Neural crest cell (in vitro differentiated cells): Measurements from ENCODE around the gene ZFYVE28. TPM values are rescaled to one million over a fixed set of nuclear protein-coding genes. Genes with fewer than 3 reads are reported as not detected.

Experiments
- DNase-seq: peaks from one replicate; pipeline ENCODE4 v3.0.0; 2021; ENCODE audit warnings: low read depth, mixed read lengths, low spot score
- H3K27ac Mint-ChIP-seq: one replicate; pipeline ENCODE4 v1.8.0; 2021; ENCODE audit warnings: mild to moderate bottlenecking, mixed read lengths; ENCODE audit not compliant: unreplicated experiment
- H3K27me3 Mint-ChIP-seq: 2 replicates; pipeline ENCODE4 v1.8.0; 2021; ENCODE audit warnings: low read depth, mild to moderate bottlenecking, mixed read lengths
- H3K36me3 Mint-ChIP-seq: 2 replicates; pipeline ENCODE4 v1.8.0; 2021; ENCODE audit warnings: low read depth, mild to moderate bottlenecking, mixed read lengths
- H3K4me1 Mint-ChIP-seq: 2 replicates; pipeline ENCODE4 v1.8.0; 2021; ENCODE audit warnings: mixed read lengths
- H3K4me3 Mint-ChIP-seq: one replicate; pipeline ENCODE4 v1.8.0; 2021; ENCODE audit warnings: mild to moderate bottlenecking, mixed read lengths
- H3K9me3 Mint-ChIP-seq: 2 replicates; pipeline ENCODE4 v1.8.0; 2021; ENCODE audit warnings: mixed read lengths
- total RNA-seq: library from RNA; stranded (reverse); gene quantifications from 2 replicates; pipeline ENCODE4 v1.2.1, GENCODE V29; 2021
- TF ChIP-seq, protein P1 (sequence below): fragments of 200-600 bp; sonication (generic); conservative IDR thresholded peaks from 2 replicates; pipeline ENCODE4 v1.5.0; 2021; ENCODE audit warnings: antibody characterized with exemption, mild to moderate bottlenecking

The ZFYVE28 gene
- total RNA-seq, 1 donor from 2014 or later = 1.4 TPM

DNA sequence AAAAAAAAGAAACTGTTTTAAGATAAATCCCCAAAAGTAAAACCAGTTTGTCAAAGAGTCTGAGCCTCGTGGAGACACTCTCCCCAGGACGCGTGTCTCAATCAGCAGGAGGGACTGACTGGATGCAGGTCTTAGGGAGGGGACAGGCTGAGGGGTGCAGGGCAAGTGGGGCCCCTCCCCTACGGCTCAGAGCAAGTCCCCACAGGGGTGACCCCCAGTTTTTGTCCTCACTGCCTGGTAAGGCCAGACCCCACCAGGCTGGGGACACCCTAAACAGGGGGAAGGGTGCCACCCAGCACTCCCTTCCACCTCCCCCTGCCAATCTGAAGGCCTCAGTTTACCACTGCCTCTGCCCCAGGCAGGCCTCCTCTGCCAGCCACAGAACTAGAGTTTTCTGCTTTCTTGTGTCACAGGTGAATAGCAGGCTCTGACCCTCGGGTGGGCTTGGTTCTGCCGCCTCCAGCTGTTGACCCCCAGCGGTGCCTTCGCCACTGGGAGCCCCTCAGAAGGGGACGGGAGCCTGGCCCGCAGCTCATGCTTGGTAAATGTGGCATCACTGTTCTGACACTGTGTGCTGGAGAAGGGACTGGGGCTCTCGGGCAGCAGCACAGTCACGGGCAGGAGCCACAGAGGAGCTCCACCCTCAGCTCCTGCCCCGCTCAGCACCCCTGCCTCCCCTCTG is 86.8 kb downstream of the ZFYVE28 start:
- peaks cover 10% of the 10 kb centered on the region for H3K9me3 Mint-ChIP-seq

DNA sequence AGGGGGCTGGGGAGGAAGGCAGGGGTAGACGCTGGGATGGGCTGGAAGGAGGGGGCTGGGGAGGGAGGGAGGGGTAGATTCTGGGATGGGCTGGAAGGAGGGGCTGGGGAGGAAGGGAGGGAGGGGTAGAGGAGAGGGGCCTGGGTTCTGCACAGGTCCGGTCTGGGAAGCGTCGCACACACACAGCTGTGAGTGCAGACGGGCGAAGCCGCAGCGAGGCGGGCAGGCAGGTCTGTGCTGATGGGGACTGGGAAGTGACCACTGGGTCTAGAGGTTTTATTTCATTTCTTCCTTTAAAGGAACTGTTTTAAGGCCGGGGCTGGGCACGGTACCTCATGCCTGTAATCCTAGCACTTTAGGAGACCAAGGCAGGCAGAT is 87.4 kb downstream of the ZFYVE28 start:
- no peak for DNase-seq
- H3K4me1 Mint-ChIP-seq = no peaks in the 10 kb centered on the region
- H3K27me3 Mint-ChIP-seq = peaks cover 15% of the 10 kb centered on the region
- no peak overlapping the region for H3K27ac Mint-ChIP-seq
- no peak overlapping the region for H3K4me3 Mint-ChIP-seq
- TF ChIP-seq, protein P1, sequence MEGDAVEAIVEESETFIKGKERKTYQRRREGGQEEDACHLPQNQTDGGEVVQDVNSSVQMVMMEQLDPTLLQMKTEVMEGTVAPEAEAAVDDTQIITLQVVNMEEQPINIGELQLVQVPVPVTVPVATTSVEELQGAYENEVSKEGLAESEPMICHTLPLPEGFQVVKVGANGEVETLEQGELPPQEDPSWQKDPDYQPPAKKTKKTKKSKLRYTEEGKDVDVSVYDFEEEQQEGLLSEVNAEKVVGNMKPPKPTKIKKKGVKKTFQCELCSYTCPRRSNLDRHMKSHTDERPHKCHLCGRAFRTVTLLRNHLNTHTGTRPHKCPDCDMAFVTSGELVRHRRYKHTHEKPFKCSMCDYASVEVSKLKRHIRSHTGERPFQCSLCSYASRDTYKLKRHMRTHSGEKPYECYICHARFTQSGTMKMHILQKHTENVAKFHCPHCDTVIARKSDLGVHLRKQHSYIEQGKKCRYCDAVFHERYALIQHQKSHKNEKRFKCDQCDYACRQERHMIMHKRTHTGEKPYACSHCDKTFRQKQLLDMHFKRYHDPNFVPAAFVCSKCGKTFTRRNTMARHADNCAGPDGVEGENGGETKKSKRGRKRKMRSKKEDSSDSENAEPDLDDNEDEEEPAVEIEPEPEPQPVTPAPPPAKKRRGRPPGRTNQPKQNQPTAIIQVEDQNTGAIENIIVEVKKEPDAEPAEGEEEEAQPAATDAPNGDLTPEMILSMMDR = no peak
- H3K36me3 Mint-ChIP-seq = no peaks in the 10 kb centered on the region
- H3K9me3 Mint-ChIP-seq = peaks cover 16% of the 10 kb centered on the region

More for the DNA sequence above, 86.8 kb downstream of the ZFYVE28 start:
- no peak overlapping the region for H3K27ac Mint-ChIP-seq
- TF ChIP-seq, protein P1 = no peak
- no peaks in the 10 kb centered on the region for H3K36me3 Mint-ChIP-seq
- peaks cover 11% of the 10 kb centered on the region for H3K27me3 Mint-ChIP-seq
- H3K4me1 Mint-ChIP-seq = no peaks in the 10 kb centered on the region
- DNase-seq = no peak
- H3K4me3 Mint-ChIP-seq = no peak overlapping the region

DNA sequence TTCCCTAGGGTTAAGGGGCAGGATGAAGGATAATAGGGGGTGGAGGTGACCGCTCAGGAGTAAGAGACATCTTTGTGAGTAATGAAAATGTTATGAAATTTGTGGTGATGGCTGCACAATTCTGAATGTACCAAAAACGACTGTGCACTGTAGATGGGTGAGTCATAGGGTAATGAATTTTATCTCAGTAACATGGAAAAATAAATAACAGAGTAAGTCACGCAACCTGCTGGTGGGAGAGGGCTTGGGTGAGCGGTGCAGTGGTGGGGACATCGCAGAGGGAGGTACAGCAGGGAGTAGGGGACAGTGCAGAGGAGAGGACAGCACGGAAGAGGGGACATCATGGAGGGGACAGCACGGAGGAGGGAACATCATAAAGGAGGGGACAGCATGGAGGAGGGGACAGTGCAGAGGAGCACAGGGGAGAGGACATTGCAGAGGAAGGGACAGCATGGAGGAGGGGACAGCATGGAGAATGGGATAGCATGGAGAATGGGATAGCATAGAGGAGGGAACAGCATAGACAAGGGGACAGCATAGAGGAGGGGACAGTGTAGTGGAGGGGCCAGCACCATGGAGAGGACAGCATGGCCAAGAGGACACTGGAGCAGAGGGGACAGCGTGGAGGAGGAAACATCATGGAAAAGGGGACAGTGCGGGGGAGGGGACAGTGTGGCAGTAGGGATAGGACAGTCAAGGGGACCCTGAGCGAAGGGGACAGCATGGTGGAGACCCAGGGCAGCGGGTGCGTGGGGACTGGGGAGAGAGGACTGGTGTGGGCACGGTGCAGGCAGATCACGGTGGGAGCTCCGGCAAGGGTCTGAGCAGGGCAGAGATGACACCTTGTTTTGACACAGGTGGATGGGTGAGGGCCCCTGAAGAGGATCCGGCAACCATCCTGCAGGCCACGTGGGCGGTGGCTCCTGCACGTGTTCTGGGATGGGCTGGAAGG is 88.1 kb downstream of the ZFYVE28 start:
- TF ChIP-seq, protein P1 = no peak
- Mint-ChIP-seq H3K27me3 (peaks cover 17% of the 10 kb centered on the region), H3K36me3 (no peaks in the 10 kb centered on the region), H3K27ac (no peak overlapping the region), H3K9me3 (peaks cover 21% of the 10 kb centered on the region), H3K4me3 (no peak overlapping the region), H3K4me1 (no peaks in the 10 kb centered on the region)
- no peak for DNase-seq

DNA sequence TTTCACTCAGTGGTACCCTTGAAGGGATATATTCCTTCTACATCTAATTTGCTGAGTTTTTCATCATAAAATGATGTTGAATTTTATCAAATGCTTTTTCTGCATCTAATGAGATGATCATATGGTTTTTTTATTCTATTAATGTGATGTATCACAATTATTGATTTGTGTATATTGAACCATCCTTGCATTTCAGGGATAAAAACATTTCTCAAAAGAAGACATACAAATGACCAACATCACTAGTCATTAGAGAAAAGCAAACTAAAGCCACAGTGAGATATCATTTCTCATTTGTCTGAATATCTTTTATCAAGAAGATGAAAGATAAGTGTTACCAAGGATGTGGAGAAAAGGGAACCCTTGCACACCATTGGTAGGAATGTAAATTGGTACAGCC is 90.9 kb downstream of the ZFYVE28 start:
- H3K27ac Mint-ChIP-seq = no peak overlapping the region
- H3K27me3 Mint-ChIP-seq = peaks cover 17% of the 10 kb centered on the region
- no peaks in the 10 kb centered on the region for H3K36me3 Mint-ChIP-seq
- DNase-seq = no peak
- peaks cover 21% of the 10 kb centered on the region for H3K9me3 Mint-ChIP-seq
- TF ChIP-seq, protein P1 = no peak
- H3K4me1 Mint-ChIP-seq = no peaks in the 10 kb centered on the region
- no peak overlapping the region for H3K4me3 Mint-ChIP-seq

GRCh38 chr4:2324891-2325290 is 93.6 kb downstream of the ZFYVE28 start:
- no peak for DNase-seq
- Mint-ChIP-seq H3K27ac (no peak overlapping the region), H3K4me1 (peaks cover 7% of the 10 kb centered on the region), H3K36me3 (no peaks in the 10 kb centered on the region), H3K9me3 (peaks cover 21% of the 10 kb centered on the region), H3K4me3 (no peak overlapping the region), H3K27me3 (peaks cover 11% of the 10 kb centered on the region)
- TF ChIP-seq, protein P1 = no peak
